PFSK-1 (cell line): ENCODE results near the gene SPTBN1.

Experiments
- POLR2AphosphoS5 ChIP-seq: IDR thresholded peaks from 2 replicates; pipeline ENCODE4 v1.6.1; 2012; ENCODE audit warnings: low read depth, mild to moderate bottlenecking, control low read depth, low read length, moderate library complexity
- REST ChIP-seq, 2 experiments: IDR thresholded peaks; 2 replicates each; pipeline versions ENCODE4 v1.6.1 to v1.8.0; 2011 to 2012; ENCODE audit warnings: low read depth in 2 of 2, low read length in 2 of 2, control low read depth in 1 of 2, inconsistent platforms in 1 of 2, mild to moderate bottlenecking in 1 of 2, moderate library complexity in 1 of 2; ENCODE audit not compliant: insufficient read depth in 1 of 2
- SIN3A ChIP-seq: IDR thresholded peaks from 2 replicates; pipeline ENCODE4 v1.6.1; 2012; ENCODE audit warnings: mild to moderate bottlenecking, low read length, moderate library complexity, borderline replicate concordance; ENCODE audit not compliant: insufficient read depth
- TAF1 ChIP-seq: IDR thresholded peaks from 2 replicates; pipeline ENCODE4 v1.6.1; 2012; ENCODE audit warnings: low read length, control low read depth, borderline replicate concordance; ENCODE audit not compliant: insufficient read depth

GRCh38 chr2:54671010-54671409 is 214.9 kb downstream of the SPTBN1 start:
- no peak for TF ChIP-seq REST (IDR thresholded peaks at IDR 0.05; ENCODE audit: insufficient read depth in 1 of 2, low read depth in 2 of 2, low read length in 2 of 2)
- no peak for TF ChIP-seq SIN3A
- no peak for TF ChIP-seq POLR2AphosphoS5
- no peak for TF ChIP-seq TAF1
